SIG-M5 (cell line): ENCODE data around the gene IL5RA.

Experiments used
- DNase-seq: peaks from one replicate; lab custom pipeline; 2025; lab: John Stamatoyannopoulos, UW

Gene IL5RA

DNA sequence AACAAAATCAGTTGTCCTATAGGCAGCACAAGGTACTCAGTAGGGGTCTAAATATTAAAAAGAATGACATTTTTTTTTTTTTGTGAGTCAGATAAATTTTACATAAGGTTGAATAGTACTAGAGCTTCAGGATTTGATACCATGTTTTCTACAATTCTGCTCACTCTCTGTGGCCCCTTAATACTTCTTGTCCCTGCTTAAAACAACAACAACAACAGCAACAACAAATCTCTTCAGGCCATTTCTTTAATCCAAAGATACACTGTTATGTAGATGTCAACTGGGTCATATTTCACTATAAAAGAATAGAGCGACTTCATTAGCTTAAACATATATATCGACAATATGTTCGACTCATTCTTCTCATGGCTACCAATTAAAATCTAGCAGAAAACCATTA lies 3.0 kb downstream of the IL5RA start:
- DNase-seq, result no peak

DNA sequence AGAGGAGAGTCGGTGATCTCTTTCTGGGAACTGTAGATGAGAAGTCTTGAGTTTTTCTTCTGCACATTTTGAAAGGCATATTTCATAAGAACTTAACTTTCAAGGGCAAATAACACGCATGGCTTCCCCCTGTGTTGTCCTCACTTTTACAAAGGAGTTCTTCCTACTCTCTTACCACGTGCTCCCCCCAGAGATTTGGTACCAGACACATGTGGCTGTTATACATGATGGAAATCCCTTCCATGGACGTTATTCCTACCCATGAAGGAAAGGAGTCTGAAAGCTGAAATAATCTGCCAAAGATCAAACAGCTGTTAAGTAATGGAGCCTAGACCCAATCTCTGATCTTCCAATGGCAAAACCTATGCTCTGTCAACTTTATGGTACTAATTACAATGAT lies 4.4 kb downstream of the IL5RA start:
- no peak for DNase-seq

DNA sequence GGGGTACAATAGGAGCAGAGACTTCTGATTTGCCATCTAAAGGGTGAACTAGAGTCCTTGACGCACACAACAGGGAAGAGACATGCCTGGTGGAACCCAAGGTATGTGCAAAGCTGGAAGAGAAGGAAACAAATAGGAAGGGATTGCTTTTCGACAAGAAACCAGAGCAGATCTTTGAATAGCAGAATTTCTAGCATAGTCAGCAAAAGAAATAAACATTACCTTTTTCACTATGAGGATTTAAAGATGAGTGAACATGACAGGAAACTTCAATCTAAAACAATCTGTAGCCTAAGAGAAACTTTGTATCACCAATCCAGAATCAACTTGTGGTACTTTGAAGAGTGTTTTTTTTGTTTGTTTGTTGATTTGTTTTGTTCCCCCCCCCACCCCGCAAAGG lies 4.9 kb downstream of the IL5RA start:
- DNase-seq, result no peak

DNA sequence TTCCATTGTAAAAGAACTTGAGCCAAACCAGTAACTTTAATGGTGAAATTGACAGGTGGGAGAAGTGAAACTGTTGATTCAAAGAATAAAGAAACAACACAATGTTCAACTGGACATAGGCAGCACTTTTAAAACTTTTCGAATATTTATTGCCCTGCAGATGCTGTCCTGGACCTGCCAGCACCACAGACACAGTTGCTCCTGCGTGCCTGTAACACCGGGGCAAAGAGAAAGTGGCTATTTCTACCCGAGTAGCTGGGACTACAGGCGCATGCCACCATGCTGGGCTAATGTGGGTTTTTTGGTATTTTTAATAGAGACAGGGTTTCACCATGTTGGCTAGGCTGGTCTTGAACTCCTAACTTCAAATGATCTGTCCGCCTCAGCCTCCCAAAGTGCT lies 7.4 kb downstream of the IL5RA start:
- no peak for DNase-seq

DNA sequence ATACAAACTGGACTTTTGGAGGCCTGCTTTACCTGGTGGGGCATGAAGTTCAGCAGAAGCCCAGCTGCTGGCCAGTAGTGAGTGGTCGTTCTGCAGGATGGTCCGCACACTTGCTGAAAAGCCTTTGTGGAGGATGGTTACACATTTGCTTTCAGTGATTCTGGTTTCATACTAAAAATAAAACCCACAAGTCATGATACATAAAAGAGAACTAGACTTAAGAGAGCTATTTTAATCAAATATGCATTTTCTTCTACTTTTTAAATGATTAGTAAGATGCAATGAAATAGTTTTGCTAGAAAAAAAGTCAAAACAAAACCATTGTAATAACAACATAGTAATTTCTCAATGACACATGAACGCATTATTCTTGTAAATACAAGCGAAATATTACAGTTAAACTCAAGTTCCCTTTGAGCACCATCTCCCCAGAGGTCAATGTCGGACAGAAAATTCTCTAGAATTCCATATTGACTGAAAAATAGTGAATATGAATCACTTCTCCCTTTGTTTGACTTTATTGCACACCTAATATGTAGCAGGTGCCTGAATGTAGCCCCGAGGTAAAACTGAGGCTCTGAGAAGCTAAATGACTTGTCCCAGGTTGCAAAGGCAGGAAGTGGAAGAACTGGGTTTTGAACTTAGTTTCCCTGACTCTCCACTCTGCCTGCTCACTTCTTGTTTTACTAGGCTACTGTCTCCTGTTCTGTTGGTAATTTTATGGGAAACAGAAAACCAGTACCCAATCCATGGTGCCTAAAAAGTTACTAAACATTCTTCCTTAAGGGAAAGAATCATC lies 8.3 kb downstream of the IL5RA start:
- no peak for DNase-seq

DNA sequence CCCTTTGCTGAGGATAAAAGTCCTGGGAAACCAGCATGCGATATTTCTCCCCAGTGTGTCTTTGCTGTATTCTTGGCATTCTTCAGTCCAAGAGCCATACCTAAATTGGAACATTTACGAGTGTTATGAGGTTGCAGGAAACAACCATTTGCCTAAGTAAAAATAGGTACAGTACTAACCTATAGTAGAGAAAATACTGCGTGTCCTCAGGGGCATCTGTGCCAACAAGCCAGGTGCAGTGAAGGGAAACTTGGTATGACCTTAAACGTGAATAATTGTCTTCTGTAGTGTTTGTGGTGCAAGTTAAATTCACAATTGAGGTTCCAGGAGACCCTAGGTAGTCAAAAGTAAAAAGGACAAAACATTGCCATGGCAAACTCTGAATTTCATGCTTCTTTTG lies 12.2 kb downstream of the IL5RA start:
- DNase-seq, result no peak

DNA sequence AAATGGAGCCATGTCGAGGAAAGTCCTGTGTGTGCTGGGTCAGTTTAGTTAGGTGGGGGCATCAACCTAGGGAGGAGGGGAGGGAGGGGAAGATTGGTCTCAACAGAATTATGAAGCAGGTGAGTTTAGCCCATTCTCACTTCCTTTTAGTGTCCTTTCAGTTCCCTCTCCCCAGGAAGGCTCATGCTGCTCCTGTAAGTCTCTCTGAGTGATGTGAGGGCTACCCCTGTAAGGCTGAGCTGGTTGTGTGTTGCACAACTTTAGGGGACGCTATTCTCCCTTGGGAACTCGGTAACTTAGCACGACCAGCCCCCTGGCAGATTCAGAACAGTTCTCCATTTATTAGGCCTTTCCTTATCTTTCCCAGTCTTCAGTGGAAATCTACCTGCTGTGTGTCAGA lies 21.2 kb downstream of the IL5RA start:
- DNase-seq, result no peak

DNA sequence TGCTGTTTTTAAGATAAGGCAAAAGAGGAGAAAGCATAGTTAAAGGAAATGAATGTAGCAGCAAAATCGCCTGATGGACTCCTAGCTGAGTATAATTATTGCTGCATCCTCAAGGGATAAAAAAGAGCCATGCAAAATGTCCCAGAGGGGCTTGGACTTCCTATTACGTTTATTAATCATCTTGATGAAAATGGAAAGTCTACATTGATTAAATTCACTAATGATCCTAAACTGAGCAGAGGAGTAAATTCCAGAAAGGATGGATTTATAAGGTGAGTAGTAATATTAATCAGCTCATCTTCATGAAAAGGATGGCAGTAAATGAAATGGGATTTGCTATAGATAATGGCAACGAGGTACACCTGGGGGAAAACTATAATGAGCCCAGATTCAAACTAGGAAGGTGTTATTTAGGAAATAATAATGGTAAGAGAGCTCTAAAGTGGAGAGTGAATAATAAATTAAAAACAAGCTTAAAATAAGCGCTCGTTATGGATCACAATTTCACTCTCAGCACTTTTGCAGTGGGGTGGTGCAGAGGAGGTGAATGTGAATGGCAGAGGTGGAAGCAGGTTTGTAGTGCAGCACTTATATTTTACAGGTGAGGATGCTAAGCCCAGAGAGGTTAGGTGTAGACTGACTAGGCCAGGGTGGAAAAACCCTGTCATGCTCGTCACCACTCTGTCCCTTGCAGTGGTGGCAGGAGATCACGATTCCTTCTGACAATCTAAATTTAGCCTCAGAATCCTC lies 22.3 kb downstream of the IL5RA start:
- DNase-seq, result no peak

DNA sequence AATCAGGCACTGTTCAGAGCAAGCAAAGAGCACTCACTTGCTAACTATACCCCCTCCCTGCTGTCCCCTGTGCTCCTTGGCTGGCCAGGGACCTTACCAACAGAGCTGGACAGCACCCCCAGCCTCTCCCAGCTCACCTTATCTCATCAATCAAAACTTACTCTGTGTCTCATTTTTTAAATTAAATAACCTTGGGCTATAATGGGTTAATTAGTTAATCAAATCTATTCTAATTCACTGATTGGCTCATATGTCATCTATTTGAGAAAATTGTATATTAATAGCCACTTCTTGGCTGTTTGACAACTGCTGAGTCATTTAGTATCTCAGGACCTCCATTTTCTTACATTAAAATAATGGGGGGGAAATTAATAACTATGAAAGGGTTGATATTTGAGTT lies 22.9 kb downstream of the IL5RA start:
- DNase-seq, result no peak

DNA sequence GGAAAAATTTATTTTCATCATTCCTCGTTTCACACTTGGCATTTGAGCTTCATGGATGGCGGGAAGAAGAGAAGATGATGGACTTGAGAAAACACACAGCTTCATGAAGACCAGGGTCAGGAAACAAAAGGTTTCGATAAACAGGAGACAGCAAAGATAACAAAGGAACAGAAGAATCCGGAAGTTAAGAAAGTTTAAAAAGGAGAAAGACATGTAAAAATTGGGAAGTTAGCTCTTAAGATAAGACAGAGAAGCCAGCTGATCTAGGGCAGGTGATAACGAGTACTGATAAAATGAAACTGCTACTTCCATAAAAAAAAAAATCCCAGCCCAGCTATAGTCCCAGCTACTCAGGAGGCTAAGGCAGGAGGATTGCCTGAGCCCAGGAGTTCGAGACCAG lies 23.9 kb downstream of the IL5RA start:
- no peak for DNase-seq

DNA sequence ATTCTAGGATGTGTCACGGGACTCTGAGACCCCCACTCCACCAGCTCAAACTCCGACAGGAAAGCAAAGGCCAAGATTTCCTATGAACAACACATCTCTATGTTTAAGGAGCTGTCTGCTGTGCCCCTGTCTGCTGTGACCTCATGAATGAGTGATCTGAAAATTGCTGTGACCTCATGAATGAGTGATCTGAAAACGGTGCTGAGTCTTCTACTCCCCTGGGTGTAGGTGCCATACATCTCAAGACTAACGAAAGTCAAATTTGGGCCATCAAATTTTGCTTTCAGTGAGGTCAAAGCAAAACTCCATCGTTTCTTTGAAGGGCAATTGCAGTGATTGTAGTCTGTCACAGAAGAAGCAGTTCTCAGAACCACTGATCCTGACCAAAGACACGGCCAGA lies 24.4 kb downstream of the IL5RA start:
- no peak for DNase-seq

DNA sequence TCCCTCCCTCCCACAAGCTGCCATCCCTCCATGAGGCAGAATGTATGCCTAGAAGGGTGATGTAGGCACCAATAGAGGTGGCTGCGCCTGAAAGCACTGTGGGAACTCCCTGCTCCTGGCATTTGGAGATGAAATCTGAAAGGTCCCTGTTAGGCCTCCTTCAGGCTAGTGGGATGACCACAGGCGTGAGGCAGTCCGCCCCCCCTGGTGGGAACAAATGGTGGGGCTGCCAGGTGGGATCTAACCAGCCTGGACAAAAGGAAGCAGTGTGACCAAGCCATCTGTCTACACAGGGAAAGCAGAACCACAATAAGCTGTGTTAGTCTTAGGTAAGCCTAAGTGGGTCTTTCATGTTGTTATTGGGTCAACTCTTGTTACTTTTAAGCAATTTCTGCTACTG lies 25.3 kb downstream of the IL5RA start:
- DNase-seq, result no peak

DNA sequence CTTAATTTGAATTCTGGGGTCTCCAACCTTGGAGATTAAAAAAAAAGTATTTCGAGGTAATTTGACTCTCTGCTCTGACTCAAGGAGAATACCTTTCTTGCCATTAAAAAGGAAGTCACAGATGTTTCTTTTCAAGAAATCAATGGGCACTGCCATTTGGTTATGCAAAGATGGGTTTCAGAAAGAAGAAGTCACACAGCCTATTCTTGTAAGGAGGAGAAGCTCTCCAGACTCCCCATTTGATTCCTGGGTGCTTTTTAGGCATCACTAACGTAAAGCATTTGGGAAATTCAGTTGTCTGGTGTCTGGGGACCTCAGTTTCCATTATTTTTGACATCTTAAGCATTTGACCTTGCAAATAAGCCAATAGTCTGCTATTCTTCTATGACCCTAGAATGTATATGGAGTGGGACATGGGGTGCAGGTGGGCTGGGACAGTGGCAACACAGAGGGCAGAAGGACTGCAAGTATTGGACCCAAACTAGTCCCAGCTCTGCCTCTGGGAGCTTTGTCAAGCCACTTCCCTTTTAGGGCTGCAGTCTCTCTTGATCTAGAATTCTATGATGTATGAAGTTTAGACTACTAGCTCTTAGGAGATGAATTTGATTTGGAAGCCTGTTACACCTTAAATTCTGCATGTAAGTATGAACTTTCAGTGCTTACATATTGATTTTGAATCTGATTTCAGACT lies 27.8 kb downstream of the IL5RA start:
- DNase-seq, result no peak

DNA sequence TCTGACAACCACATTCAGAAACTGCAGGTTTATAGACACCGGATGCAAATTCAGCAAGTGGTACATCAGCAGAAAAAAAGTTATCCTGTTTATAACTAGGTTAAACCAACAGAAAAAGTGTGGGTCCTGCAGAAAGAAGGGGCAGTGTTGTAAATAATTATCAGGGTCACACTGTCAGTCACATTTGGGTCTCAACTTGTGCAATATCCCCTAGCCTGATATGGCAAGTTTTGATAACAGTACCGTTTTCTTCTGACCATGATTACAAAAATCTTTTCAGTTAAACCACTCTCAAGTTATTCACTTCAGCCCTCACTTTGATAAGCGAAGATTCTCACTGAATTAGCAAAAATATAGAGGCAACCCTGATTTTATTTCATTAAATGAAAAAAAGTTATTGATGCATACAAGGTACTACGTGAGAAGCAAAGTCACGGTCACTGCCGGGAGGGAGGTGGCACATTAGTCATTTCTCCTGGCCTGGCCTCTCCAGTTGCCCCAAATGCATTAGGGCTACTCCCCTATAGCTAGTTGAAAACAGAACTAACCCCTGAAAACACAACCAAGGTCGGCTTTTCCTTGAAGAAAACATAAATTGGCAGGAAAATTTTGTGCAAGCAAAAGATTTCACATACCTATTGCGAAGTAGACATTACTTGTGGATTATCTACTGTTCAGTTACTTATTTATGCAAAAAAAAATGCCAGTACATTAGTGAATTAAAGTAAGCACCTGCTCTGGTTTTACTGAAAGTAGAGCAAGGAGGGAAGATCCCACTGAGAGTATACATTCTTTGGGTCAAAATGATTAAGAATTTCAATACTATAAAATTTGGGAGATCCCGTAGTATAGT lies 28.6 kb downstream of the IL5RA start:
- no peak for DNase-seq

DNA sequence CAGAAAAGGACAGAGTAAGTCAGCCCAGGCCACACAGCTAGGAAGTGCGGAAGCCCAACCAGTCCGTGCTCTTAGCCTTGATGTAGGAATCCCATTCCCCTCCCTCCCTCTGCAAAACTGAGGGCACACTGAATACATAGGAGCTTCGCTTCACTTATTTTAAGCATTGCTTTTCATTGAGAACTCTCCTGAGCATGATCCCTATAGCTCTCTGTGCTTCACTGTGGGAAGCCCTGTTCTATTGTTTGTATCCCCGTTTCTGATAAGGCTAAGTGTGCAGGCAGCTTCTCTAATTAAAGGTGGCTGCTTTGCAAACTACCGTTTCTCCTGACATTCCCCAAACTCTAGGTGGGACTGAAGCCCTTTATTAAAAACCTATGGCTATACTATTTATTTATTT lies 29.9 kb downstream of the IL5RA start:
- DNase-seq, result no peak

DNA sequence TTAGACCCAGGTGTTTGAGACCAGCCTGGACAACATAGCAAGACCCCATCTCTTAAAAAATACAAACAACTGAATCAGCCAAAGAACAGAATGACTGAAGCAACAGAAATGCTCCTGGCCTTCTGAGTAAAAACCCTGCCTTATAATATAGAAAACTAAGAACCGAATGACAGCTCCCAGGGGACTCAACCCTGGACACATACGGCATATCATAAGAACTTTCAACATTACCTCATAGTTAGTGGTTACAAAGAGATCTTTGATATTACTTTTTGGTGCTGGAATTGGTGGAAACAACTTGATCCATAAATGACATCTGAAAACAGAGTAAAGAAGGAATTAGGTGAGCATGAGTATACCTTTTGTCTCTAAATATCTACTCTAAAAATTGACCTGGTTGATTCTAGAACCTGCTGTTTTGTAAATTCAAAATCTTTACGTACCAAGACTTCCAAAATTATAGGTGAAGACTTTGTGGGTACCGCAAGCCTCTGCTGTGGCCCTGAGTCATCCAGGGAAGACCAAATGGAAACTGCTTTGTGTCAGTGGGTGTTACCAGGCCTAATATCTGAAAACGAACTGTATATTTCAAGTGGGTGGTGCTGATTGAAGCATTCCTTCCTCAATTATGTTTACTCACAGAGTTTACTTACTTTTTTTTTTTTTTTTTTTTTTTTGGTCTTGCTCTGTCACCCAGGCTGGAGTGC lies 35.5 kb downstream of the IL5RA start:
- DNase-seq, result no peak

DNA sequence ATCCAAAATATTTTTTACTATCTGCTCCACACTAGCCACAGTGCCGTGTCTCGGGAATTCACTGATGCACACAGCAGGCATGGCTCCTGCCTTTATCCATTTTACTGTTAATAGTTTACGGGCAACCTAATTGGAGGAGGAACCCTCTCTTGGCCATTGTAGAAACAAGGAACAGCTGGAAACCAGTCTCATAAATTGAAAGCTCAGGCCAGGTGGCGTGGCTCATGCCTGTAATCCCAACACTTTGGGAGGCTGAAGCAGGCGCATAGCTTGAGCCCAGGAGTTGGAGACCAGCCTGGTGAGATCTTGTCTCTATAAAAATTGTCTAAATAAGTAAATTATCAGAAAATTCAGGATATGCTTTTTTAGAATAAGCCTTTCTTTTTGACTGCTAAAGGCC lies 39.0 kb downstream of the IL5RA start:
- no peak for DNase-seq

DNA sequence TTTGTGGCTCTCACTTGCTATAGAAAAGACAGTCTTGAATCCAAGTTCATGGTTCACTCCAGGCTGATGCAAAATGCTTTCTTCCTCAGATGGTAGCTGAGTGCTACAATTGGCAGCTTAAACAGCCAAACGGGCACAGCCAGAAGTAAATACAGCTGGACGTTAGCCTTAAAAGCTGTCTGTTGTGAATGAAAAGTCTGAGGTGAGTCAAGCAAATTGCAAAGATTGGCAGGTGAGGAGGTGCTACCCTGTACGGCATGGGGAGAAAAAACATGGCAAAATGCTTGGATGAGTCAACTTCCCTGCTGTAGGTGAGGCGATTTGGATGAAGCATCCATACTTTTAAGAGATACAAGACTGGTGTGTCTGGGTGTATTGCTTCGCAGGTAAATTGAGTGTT lies 40.5 kb downstream of the IL5RA start:
- DNase-seq, result no peak

DNA sequence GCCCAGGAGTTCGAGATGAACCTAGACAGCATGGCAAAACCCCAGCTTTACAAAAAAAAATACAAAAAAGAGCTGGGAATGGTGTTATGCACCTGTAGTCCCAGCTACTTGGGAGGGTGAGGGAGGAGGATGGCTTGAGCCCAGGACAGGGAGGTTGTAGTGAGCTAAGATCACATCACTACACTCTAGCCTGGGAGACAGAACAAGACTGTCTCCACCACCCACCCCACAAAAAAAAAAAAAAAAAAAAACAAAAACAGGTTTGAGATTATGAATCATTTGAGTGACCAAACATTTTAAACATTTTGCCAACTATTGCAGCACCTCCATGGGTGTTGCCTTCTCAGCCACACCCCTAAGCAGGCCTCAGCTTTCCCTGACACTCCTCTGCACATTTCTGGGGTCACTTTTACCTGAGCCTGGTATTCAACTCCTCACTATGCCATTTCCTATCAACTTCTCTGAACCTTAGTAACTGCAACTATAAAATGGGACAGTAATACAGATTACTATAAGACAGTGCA lies 41.8 kb downstream of the IL5RA start:
- no peak for DNase-seq

DNA sequence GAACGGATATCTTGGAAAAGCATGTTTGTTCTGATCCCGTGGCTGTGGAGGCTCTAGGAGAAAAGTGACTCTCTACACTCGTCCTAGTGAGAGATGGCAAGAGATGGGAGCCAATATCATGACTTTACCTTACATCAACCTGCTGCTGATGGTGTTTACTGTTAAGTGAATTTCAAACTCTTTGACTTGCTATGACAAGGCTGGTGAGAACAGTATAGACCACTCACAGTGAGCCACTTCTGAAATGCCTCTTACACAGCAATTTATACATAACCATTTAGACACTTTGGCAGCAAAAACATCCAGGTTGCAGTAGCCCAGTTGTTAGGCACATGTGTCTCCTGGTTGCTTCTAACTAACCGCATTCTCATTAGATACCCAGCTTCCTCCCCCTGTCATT lies 43.3 kb downstream of the IL5RA start:
- no peak for DNase-seq

DNA sequence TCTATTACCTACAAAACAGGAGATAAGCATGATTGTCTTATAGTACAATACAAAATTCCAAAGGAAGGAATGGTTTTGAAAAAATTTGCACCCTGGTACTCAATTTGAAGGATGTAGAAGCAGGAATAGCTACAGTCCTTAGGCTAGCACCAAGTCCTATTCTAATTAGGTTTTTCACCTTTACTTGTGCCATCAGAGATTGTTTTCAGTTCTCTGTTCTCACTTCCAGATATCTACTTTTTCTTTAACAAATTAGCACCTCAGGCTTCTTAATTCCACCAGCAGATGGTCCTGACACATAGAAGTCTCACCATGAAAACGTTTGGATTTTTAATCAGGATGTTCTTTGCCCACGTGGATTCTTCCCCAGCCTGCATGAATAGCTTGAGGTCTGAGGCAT lies 43.8 kb downstream of the IL5RA start:
- DNase-seq, result no peak
